ENCODE data around the gene THEMIS.

- TF ChIP-seq POLR2A (IDR thresholded peaks at IDR 0.05) (no peak), CTCF (IDR thresholded peaks at IDR 0.05) (no peak)
Measured at GRCh38 chr6:127793396-127793795, 107.5 kb downstream of the THEMIS start.

All from lower leg skin (tissue), 3 donors.